Measurements from ENCODE around the gene COL20A1.

DNA sequence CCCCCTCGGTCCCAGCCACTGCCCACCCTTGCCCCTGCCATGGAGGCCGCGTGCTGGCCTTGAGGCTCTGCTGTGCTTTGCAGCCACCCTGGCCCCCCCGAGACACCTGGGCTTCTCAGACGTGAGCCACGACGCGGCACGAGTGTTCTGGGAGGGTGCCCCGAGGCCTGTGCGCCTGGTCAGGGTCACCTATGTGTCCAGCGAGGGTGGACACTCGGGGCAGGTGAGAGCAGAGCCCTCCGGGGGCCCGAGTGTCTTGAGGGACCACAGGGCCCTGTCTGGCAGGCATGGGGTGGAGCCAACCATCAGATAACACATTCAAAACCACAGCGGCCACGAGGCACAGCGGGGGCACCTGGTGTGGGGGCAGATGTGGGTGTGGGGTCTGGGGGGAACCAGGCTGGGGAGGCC, 18.9 kb downstream of the COL20A1 start:
- TF ChIP-seq, protein P1, sequence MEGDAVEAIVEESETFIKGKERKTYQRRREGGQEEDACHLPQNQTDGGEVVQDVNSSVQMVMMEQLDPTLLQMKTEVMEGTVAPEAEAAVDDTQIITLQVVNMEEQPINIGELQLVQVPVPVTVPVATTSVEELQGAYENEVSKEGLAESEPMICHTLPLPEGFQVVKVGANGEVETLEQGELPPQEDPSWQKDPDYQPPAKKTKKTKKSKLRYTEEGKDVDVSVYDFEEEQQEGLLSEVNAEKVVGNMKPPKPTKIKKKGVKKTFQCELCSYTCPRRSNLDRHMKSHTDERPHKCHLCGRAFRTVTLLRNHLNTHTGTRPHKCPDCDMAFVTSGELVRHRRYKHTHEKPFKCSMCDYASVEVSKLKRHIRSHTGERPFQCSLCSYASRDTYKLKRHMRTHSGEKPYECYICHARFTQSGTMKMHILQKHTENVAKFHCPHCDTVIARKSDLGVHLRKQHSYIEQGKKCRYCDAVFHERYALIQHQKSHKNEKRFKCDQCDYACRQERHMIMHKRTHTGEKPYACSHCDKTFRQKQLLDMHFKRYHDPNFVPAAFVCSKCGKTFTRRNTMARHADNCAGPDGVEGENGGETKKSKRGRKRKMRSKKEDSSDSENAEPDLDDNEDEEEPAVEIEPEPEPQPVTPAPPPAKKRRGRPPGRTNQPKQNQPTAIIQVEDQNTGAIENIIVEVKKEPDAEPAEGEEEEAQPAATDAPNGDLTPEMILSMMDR (IDR thresholded peaks at IDR 0.05) = no peak
- no peak for TF ChIP-seq POLR2A (IDR thresholded peaks at IDR 0.05)
